Caco-2 (cell line): ENCODE measurements around the gene KLK8. TPM values are rescaled to one million over a fixed set of nuclear protein-coding genes. Genes with fewer than 3 reads are reported as not detected.

Experiments used
- BruUV-seq: library from RNA; stranded (reverse); fragments of 400-500 nt; replicated peaks from 2 replicates; lab custom pipeline; 2021; lab: Mats Ljungman, UMichigan
- CTCF ChIA-PET: fragments of 300-600 bp; sonication (Branson Sonifier 250); formaldehyde crosslinking; loops from one replicate; lab custom pipeline; 2022; ENCODE audit warnings: antibody characterized with exemption; lab: Charles Lee
- POLR2A ChIA-PET: fragments of 300-600 bp; sonication (Branson Sonifier 250); formaldehyde crosslinking; loops from one replicate; lab custom pipeline; 2022; ENCODE audit warnings: antibody characterized with exemption; lab: Charles Lee
- DNase-seq, 2 experiments: peaks; one replicate each; pipeline versions ENCODE4 v3.0.0 to v3.0.0-alpha.2; 2020 to 2022
- H3K27me3 ChIP-seq: replicated peaks from 2 replicates; pipeline ENCODE4 v1.6.0; 2011; ENCODE audit warnings: low read length; ENCODE audit not compliant: control insufficient read depth, insufficient read depth
- H3K36me3 ChIP-seq: 2 replicates; pipeline ENCODE4 v1.5.1; 2011; ENCODE audit warnings: low read length; ENCODE audit not compliant: control insufficient read depth, insufficient read depth
- H3K4me1 ChIP-seq: fragments of 250-450 bp; sonication (Bioruptor Pico); 2 replicates; pipeline ENCODE4 v1.5.1; 2020; ENCODE audit warnings: mild to moderate bottlenecking
- H3K4me3 ChIP-seq: 2 replicates; pipeline ENCODE4 v1.5.1; 2011; ENCODE audit warnings: low read depth, mild to moderate bottlenecking, control low read depth, low read length
- H3K9me3 ChIP-seq: fragments of 250-450 bp; sonication (Bioruptor Pico); 2 replicates; pipeline ENCODE4 v1.5.1; 2020; ENCODE audit warnings: mild to moderate bottlenecking, moderate library complexity
- H3K27ac Mint-ChIP-seq: one replicate; pipeline ENCODE4 v1.8.0; 2022; ENCODE audit warnings: mixed read lengths; ENCODE audit not compliant: unreplicated experiment
- H3K27me3 Mint-ChIP-seq: one replicate; pipeline ENCODE4 v1.8.0; 2022; ENCODE audit warnings: mixed read lengths; ENCODE audit not compliant: insufficient read depth, unreplicated experiment
- H3K36me3 Mint-ChIP-seq: one replicate; pipeline ENCODE4 v1.8.0; 2022; ENCODE audit warnings: mild to moderate bottlenecking, mixed read lengths; ENCODE audit not compliant: insufficient read depth, unreplicated experiment
- H3K4me1 Mint-ChIP-seq: one replicate; pipeline ENCODE4 v1.8.0; 2022; ENCODE audit warnings: low read depth, mixed read lengths; ENCODE audit not compliant: unreplicated experiment
- H3K4me3 Mint-ChIP-seq: one replicate; pipeline ENCODE4 v1.8.0; 2022; ENCODE audit warnings: mild to moderate bottlenecking, moderate library complexity, mixed read lengths; ENCODE audit not compliant: unreplicated experiment
- H3K9me3 Mint-ChIP-seq: one replicate; pipeline ENCODE4 v1.8.0; 2022; ENCODE audit warnings: mixed read lengths; ENCODE audit not compliant: unreplicated experiment
- intact Hi-C: fragments of 100-400 bp; cut with micrococcal nuclease; formaldehyde crosslinking; loops from one replicate; pipeline ENCODE4 v1.10.0; 2022; ENCODE audit not compliant: unreplicated experiment
- total RNA-seq: library from RNA; stranded (reverse); gene quantifications from 2 replicates; pipeline ENCODE4 v1.2.3, GENCODE V29; 2022
- TF ChIP-seq, protein P1 (sequence below), 2 experiments: fragments of 200-600 bp in 1 of 2; IDR thresholded peaks; 1 replicate in 1 of 2; 2 replicates in 1 of 2; pipeline versions ENCODE4 v1.5.1 to v1.8.0; 2011 to 2022; ENCODE audit warnings: antibody characterized with exemption in 1 of 2, control low read depth in 1 of 2, inconsistent platforms in 1 of 2, low read depth in 1 of 2, low read length in 1 of 2, mild to moderate bottlenecking in 1 of 2, moderate library complexity in 1 of 2; ENCODE audit not compliant: insufficient read depth in 1 of 2, severe bottlenecking in 1 of 2, unreplicated experiment in 1 of 2

The KLK8 gene
- total RNA-seq, 1 experiment from 2014 or later: 1.7 TPM

DNA sequence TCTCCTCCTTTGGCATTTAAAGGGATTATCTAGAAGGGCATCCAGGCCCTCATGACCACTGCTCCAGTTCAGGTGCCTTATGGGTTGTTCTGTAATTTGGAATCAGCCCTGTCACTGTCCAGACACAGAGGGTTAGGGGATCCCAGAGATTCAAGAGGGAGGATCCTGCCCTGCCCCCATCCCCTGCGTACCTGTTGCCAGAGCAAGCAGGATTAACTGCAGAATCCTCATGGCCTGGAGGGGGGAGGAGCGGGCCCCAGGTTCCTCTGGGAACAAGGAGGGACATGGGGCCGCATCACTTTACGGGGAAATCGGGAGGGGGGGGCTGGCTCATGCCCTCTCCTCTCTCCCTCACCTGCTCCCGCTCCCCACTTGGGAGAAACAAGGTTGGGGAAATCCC, 24.0 kb upstream of the KLK8 start:
- H3K4me1 ChIP-seq: no peaks in the 10 kb centered on the region
- TF ChIP-seq, protein P1, sequence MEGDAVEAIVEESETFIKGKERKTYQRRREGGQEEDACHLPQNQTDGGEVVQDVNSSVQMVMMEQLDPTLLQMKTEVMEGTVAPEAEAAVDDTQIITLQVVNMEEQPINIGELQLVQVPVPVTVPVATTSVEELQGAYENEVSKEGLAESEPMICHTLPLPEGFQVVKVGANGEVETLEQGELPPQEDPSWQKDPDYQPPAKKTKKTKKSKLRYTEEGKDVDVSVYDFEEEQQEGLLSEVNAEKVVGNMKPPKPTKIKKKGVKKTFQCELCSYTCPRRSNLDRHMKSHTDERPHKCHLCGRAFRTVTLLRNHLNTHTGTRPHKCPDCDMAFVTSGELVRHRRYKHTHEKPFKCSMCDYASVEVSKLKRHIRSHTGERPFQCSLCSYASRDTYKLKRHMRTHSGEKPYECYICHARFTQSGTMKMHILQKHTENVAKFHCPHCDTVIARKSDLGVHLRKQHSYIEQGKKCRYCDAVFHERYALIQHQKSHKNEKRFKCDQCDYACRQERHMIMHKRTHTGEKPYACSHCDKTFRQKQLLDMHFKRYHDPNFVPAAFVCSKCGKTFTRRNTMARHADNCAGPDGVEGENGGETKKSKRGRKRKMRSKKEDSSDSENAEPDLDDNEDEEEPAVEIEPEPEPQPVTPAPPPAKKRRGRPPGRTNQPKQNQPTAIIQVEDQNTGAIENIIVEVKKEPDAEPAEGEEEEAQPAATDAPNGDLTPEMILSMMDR (IDR thresholded peaks at IDR 0.05; ENCODE audit: insufficient read depth in 1 of 2, low read depth in 1 of 2, low read length in 1 of 2, severe bottlenecking in 1 of 2, unreplicated experiment in 1 of 2): no peak
- H3K4me3 ChIP-seq: no peak overlapping the region
- Mint-ChIP-seq H3K9me3 (no peaks in the 10 kb centered on the region), H3K36me3 (no peaks in the 10 kb centered on the region), H3K27ac (no peak overlapping the region), H3K4me3 (no peak overlapping the region), H3K4me1 (no peaks in the 10 kb centered on the region), H3K27me3 (peaks cover 12% of the 10 kb centered on the region)
- H3K36me3 ChIP-seq: no peaks in the 10 kb centered on the region
- ChIA-PET CTCF (no interaction called here), POLR2A (no interaction called here)
- no peaks in the 10 kb centered on the region for H3K9me3 ChIP-seq
- DNase-seq: no peak
- no peaks in the 10 kb centered on the region; the same call in 1 of the 2 replicates for H3K27me3 ChIP-seq
- no TSS peak for BruUV-seq
- intact Hi-C loops: no loop called here

DNA sequence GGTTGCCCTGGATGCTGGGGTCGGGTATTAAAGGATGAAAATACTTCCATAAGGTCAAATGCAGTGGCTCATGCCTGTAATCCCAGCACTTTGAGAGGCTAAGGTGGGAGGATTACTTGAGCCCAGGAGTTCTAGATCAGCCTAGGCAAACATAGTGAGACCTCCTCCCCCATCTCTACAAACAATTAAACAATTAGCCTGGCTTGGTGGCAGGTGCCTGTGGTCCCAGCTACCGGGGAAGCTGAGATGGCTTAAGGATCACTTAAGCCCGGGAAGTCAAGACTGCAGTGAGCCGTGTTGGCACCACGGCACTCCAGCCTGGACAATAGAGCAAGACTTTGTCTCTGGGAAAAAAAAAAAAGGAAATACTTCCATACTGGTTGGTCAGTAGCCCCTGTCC, 23.5 kb upstream of the KLK8 start:
- TF ChIP-seq, protein P1 (IDR thresholded peaks at IDR 0.05; ENCODE audit: insufficient read depth in 1 of 2, low read depth in 1 of 2, low read length in 1 of 2, severe bottlenecking in 1 of 2, unreplicated experiment in 1 of 2): no peak
- Mint-ChIP-seq H3K4me3 (no peak overlapping the region), H3K36me3 (no peaks in the 10 kb centered on the region), H3K27me3 (peaks cover 14% of the 10 kb centered on the region), H3K27ac (no peak overlapping the region), H3K4me1 (no peaks in the 10 kb centered on the region), H3K9me3 (no peaks in the 10 kb centered on the region)
- Histone ChIP-seq H3K9me3 (no peaks in the 10 kb centered on the region), H3K4me1 (no peaks in the 10 kb centered on the region), H3K4me3 (no peak overlapping the region), H3K27me3 (peaks cover 1% of the 10 kb centered on the region), H3K36me3 (no peaks in the 10 kb centered on the region)
- ChIA-PET CTCF (no interaction called here), POLR2A (no interaction called here)
- no peak for DNase-seq
- BruUV-seq: no TSS peak
- intact Hi-C loops: no loop called here

GRCh38 chr19:51023946-51024345, 22.5 kb upstream of the KLK8 start:
- Histone ChIP-seq H3K4me1 (0 out of 2 replicates have a peak, but pooled peaks cover 4% of the 10 kb centered on the region), H3K9me3 (no peaks in the 10 kb centered on the region), H3K4me3 (no peak overlapping the region), H3K27me3 (peaks cover 3% of the 10 kb centered on the region), H3K36me3 (no peaks in the 10 kb centered on the region)
- H3K36me3 Mint-ChIP-seq: no peaks in the 10 kb centered on the region
- no peak overlapping the region for H3K4me3 Mint-ChIP-seq
- intact Hi-C loops: no loop called here
- no peaks in the 10 kb centered on the region for H3K9me3 Mint-ChIP-seq
- no peak for DNase-seq
- ChIA-PET POLR2A (no interaction called here), CTCF (interaction anchor here (0.6 kb wide), 1 partner anchor 71 kb away, joined by 5 read pairs; no protein-coding TSS in a partner anchor)
- TF ChIP-seq, protein P1 (IDR thresholded peaks at IDR 0.05; ENCODE audit: insufficient read depth in 1 of 2, low read depth in 1 of 2, low read length in 1 of 2, severe bottlenecking in 1 of 2, unreplicated experiment in 1 of 2): no peak
- BruUV-seq: no TSS peak
- H3K4me1 Mint-ChIP-seq: no peaks in the 10 kb centered on the region
- peaks cover 16% of the 10 kb centered on the region for H3K27me3 Mint-ChIP-seq
- no peak overlapping the region for H3K27ac Mint-ChIP-seq
